Hematopoietic multipotent progenitor cell treated with erythropoietin and hydrocortisone succinate and interleukin-3 and kit ligand, for 4 days (in vitro differentiated cells): ENCODE results near the gene PACS1.
"Not testable (repeated sequence)": the region's sequence is repeated elsewhere in the genome, so short reads cannot be mapped to it uniquely, and the experiment has no call there.

ENCODE experiments used
- DNase-seq: peaks from one replicate; pipeline ENCODE4 v3.0.0-alpha.2; 2015

The PACS1 gene

DNA sequence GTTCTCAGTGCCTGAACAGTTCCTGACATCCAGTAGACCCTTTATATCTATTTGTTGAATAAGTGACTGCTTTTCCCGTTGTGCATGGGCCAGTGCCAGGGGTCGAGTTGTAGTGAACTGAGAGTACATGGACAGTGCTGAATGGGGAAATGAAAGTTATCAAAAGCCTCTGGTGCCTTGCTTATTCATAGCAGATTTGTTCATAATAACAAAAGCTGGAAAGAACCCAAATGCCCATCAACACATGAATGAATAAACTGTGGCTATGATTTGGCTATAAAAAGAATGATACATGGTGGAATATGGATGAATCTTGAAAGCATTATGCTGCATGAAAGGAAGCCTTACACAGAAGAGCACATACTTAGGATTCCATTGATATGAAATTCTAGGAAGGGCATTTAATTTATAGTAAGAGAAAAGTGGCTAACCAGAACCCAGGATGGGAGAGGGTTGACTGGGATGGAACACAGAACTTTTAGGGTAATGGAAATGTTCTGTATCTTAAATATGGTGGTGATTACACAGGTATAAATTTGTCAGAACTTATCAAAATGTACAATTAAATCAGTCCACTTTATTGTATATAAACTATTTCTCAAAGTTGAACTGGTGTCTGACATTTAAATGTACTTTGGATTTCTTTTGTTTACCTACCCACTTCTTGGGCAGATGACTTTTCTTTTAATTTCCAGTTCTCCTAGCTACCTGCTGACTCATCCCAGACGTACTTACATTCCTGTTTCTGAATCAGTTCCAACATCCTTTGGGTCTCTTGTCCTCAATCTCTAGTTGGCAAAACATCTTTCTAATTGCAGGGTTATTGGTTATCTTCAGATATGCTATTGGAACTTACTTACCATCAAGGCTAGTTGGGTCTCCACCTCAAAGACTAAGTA is 42.8 kb downstream of the PACS1 start:
- DNase-seq: no peak

DNA sequence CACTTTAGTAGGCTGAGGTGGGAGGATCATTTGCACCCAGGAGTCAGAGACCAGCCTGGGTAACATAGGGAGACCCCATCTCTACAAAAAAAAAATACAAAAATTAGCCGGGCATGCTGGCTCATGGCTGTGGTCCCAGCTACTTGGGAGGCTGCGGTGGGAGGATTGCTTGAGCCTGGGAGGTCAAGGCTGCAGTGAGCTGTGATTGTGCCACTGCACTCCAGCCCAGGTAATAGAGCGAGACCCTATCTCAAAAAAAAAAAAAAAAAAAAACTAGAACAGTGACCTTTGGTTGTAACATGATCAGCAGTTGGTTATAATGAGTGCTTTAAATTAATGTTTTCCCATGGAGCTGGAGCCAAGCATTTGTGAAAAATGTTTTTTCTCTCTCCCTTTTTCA is 44.9 kb downstream of the PACS1 start:
- DNase-seq: not testable (repeated sequence)

DNA sequence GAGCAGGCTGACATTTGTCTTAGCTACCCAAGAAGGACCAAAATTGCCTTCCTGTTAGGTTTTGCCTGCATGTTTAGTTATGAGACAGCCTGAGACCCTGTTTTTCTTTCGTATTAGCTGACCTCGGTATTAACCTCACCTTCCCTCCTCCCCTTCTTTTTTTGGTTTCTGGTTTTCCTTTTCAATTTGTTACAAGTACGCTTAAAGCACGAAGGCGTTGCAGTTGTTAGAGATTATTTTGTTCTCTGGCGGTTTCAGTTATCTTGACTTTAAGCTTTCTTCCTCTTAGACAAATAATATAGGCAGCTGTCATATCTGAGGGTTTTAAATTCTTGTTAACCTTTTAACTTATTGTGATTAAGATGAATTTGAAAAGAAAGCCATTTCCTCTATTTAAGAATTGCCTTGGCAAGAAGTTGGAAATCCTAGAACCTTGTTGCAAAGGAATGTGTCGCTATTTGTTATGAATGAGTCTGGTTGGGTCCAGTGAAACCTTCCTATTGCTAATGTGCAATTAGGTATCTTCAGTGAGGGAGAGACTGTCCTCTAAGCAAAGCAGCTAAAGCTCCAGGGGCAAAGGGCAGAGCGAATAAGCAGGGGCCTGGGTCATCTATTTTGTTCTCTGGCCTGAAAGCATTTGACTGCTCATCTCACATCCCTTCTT is 45.7 kb downstream of the PACS1 start:
- DNase-seq: peak; percentile 84

DNA sequence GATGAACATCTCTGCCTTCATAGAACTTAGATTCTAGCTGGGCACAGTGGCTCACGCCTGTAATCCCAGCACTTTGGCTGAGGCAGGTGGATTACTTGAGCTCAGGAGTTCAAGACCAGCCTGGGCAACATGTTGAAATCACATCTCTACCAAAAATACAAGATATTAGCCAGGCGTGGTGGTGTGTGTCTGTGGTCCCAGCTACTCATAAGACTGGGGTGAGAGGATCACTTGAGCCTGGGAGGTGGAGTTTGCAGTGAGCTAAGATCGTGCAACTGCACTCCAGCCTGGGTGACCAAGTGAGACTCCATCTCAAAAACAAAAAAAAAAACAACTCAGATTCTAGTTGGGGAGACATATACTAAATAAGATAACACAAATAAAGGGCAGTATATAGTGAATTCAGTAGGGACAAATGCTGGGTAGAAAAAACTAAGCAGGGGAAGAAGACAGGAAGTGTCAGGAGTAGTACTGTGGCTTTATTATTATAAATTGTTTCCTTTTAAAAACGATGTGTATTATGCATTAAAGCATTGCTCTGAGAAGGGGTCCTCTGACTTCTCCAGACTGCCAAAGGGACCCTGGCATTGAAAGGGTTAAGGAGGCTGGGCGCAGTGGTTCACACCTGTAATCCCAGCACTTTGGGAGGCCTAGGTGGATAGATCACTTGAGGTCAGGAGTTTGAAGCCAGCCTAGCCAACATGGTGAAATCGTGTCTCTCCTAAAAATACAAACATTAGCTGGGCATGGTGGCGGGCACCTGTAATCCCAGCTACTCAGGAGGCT is 46.7 kb downstream of the PACS1 start:
- no peak for DNase-seq

DNA sequence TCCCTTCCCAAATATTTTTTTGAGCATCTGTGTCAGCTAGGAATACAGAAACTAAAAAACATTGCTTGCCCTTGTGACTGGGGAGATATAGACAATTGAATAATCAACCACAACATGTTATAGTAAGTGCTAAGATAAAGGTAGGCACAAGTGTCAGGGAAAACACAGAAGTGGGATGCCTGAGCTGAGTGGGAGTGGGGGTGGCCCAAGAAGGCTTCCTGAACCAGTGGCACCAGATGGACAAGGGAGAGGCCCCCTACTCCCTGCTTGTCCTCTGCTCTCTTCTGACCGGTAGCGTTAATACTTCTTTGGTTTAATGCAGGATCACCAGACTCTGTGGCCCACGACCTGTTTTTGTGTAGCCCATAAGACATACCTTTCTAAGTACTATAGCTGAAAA is 48.8 kb downstream of the PACS1 start:
- DNase-seq: no peak

DNA sequence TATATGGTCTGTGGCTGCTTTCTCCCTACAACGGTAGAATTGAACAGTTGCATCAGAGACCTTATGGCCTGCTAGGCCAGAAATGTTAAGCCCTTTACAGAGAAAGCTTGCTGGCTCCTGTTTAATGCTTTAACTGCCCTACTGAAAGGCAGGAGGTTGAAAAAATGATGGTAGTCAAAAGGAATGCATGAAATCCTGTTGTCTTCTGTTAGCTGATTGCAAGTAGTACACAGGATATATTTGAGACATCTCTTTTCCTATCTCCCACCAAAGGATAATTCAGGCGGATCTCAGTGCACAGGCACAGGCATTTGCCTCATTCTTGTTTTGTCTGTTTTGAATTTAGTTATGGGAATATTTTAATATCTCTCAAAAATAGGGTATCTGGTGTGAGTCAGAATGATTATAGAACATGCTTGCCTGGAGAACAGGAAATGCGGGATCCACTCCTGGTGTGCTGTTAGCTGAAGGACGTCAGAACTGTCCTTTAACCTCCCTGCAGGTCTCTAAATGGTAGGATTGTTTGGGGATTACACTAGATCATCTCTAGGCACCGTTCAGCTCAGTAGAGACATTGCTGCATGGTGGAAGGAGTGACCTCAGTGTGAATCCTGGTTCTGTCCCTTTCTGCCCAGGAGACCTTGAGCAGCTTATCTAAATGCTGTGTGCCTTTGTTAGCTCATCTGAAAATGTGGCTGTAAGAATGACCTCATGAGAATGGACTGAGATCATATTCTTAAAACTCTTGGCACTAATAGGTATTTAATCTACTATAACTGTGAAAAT is 49.5 kb downstream of the PACS1 start:
- no peak for DNase-seq

DNA sequence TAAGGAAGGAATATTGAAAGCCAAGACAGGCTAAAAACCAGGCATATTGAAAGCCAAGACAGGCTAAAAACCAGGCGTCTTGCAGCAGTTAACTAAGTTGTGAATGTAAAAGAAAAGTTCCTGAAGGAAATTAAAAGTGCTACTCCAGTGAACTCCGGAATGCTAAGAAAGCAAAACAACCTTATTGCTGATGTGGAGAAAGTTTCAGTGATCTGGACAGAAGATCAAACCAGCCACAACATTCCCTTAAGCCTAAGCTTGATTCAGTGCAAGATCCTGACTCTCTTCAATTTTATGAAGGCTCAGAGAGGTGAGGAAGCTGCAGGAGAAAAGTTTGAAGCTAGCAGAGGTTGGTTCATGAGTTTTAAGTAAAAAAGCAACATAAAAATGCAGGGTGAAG is 51.4 kb downstream of the PACS1 start:
- no peak for DNase-seq

DNA sequence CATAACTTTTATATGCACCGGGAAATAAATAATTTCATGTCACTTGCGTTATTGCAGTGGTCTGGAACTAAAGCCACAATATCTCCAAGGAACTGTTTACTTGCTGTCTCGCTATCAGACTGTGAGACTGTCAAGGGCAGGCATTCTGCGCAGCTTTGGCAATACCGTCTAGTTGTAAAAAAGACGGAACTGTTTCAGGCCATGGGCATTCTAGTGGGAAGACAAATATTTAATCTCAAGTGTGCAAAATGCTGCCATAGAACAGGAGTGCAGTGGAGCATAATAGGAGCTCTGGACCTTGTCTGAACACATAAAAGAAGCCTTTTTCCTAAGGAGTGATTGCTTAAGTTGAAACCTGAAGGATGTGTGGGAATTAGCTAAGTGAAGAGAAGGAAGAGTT is 53.8 kb downstream of the PACS1 start:
- no peak for DNase-seq

DNA sequence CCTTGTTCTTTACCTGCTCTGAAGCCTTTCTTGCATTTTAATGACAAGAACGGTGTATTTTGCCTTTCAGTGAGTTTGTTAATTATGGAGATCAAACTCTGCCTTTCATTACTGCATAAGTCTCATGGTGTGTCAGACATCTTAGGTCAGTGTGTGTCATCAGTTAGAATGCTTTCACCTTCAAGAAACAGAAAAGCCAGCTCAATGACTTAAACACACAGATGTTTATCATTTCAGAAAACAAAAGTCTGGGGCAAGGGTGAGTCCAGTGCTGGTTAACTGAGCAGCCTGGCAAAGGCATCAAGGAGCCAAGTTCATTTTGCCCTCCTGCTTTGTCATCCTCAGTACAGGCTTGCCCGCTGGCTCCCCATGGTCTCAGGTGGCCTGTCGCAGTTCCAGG is 54.5 kb downstream of the PACS1 start:
- DNase-seq: no peak

DNA sequence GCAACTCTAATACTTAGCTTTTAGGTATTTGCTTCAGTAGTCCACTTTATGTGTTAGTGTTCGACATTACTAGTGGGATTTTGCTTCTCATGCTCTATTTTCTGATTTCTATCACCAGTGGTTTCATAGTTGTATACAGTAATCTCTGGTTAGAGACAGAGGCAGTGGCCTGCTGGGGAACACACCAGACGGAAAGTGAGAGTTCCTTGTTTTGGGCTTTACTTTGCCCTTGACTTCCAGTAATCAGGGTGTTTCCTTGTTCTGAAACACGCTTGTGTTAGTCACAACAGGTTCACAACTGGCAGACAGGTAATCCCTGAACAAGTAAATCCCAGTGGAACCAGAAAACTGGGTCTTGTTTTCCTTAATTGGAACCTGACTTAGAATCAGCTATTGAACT is 56.0 kb downstream of the PACS1 start:
- peak; percentile 58 for DNase-seq

DNA sequence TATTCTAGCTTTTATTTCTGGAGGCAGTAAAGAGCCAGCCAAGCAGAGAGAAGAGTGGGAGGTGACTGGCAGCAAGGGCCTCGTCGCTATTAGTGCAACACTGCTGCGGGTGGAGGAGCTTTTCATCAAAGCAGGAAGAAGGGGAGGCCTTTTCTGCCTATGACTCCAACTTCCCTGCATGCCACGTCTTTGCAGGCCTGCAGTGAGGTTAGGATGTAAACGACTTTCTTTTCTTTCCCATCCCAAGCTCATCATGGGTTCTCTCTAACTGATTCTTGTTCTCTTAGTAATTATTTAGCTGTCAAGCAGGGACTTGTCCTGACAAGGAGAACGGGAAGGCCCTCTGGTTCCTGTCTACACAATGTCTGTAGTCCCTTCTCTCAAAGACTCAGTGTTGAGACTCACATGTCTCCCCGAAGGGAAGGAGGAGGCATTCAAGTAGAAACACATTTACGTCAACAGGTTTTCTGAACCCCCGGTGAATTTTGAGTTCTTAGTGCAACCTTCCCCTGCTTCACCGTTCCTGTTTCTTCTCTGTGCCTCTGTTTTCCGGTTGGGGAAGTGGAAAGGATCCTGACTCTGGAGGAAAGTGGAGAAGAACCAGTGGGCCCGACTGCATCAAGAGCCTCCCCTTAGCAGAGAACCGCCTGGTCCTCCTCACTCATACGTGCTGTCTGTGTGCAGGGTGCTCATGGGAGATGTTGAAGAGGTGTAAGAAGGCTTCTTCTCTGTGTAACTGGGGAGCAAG is 56.9 kb downstream of the PACS1 start:
- peak; percentile 83 for DNase-seq

DNA sequence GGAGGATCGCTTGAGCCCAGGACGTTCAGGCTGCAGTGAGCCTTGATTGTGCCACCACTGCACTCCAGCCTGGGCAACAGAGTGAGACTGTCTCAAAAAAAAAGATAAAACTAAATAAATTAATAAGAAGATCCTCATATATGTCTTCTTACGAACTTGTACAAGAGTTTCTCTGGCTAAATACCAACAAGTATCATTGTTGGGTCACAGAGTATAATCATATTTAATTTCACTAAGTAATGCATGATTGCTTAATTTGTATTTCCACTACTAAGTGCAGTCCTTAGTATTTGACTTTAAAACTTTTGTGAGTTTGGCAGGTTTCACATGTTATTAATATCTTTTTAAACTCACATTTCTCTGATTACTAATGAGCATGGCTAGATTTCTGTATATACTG is 60.9 kb downstream of the PACS1 start:
- DNase-seq: no peak

DNA sequence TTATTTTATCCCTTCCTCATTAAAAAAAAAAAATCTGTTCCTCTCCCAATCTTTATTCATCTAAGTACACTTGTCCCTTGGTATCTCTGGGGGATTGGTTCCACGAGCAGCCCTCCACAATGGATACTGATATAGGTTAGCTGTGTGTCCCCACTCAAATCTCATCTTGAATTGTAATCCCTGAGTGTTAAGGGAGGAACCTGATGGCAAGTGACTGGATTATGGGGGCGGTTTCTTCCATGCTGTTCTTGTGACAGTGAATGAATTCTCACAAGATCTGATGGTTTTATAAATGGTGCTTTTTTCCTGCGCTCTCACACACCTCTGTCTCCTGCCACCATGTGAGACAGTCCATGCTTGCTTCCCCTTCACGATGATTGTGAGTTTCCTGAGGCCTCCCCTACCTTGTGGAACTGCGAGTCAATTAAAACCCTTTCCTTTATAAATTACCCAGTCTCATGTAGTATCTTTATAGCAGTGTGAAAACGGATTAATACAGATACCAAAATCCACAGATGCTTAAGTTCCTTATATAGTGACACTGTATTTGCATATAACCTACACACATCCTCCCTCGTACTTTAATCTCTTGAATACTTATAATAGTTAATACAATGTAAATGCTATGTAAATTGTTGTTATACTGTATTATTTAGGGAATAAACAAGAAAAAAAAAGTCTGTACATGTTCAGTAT is 62.0 kb downstream of the PACS1 start:
- no peak for DNase-seq

DNA sequence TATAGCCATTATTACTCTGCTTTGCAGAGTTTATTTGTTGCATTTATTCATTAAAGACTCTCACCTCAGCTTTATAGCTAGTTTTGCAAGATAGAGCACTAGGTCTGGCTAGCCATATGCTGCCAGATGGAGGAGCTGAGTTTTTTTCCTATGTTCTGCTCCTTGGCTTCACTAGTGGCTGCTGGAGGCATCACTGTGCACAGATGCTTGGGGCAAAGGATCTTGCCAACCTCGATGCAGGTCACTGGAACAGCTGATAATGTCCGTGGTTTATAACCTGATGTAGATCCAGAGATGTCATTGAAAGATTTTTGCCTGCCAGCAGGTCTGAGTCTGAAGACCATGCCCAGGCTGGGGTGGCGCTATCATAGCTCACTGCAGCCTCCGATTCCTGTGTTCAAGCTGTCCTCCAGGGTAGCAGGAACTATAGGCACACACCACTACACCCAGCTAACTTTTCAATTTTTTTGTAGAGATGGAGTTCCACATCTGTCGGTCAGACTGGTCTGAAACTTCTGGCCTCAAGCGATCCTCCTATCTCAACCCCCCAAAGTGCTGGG is 63.2 kb downstream of the PACS1 start:
- DNase-seq: peak; percentile 30

DNA sequence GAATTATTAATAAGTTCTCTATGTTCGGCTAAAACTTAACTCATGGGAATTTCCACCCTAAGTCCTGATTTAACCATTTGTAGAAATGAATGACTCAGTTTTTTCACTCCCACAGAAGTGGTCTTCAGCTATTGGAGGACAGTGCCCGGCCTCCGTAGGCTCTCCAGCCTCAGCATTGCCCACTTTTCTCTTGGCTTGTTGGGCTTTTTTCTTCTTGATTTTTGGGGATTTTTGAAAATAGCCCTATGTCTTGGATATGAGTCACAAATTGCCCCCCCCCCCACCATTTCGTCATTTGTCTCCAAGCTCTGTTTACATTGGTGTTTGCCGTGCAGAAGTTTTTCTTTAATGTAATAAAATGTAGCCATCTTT is 66.7 kb downstream of the PACS1 start:
- DNase-seq: no peak

DNA sequence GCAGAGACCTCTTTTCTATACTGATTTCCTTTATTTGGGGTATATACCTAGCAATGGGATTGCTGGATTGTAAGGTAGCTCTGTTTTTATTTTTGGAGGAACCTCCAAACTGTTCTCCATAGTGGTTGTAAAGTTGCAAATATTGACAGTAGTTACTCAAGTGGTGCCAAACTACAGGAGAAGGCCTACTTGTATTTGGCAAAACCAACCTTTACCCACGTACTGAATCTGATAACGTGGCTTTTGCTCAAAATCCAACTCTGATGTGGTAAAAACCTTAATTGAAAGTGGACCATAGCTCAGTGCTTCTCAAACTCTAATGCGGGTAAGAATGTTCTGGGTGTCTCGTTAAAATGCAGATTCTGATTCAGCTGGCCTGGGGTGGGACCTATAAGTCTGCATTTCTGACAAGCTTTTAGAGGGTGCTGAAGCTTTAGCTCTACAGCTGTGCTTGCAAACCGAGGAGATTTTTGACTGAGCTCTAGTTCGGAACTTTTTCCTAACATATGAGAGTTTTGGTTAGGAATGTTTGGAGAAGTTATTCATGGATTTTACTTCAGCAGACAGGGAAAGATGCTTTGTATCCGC is 69.8 kb downstream of the PACS1 start:
- DNase-seq: no peak

DNA sequence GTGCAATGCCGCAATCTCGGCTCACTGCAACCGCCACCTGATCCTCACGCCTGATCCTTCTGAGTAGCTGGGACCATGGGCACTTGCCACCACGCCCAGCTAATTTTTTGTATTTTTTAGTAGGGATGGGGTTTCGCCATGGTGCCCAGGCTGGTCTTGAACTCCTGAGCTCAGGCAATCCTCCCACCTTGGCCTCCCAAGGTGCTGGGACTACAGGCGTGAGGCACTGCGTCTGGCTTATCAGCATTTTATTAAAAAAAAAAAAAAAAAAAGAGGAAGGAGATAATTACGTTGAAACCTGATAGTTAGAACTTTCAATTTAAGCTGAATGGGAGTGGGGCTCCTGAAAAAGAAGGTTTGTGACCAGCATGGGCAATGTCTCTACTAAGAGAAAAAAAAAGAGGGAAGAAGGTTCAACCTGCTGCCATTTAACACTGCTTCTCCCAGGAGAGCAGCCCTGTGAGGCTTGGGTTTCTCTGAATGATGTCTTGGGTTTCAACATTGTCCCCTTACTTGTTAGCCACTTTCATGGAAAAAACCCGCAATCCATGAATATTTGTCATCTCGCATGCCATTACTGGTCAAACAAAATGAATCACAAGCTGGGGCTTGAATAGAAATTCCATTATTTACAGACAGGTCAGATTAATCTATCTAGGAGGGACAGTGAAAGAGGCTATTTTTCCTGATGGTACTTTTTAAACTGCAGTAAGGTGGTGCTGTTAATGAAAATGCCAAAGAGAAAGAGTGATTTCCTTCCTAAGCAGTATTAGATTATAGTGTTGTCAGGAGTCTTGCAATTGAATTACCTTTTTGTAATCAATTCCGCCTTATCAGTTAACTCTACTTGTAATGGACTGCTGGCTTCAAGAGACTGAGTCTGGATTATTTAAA is 72.5 kb downstream of the PACS1 start:
- peak; percentile 41 for DNase-seq

DNA sequence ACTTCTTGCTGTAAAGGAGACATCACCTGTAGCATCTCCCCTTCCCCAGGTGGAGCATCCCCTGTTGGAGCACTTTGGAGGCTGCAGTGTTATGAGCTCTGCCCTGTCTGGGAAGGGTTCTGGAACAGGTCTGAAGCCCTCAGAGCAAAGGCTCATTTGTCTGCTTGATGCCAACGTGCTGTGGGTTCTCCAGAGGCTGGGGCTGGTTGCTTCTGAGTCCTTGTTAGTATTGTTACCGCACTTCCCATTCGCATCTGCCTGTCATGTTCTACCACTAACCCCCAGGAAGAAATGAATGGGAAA is 73.1 kb downstream of the PACS1 start:
- no peak for DNase-seq

DNA sequence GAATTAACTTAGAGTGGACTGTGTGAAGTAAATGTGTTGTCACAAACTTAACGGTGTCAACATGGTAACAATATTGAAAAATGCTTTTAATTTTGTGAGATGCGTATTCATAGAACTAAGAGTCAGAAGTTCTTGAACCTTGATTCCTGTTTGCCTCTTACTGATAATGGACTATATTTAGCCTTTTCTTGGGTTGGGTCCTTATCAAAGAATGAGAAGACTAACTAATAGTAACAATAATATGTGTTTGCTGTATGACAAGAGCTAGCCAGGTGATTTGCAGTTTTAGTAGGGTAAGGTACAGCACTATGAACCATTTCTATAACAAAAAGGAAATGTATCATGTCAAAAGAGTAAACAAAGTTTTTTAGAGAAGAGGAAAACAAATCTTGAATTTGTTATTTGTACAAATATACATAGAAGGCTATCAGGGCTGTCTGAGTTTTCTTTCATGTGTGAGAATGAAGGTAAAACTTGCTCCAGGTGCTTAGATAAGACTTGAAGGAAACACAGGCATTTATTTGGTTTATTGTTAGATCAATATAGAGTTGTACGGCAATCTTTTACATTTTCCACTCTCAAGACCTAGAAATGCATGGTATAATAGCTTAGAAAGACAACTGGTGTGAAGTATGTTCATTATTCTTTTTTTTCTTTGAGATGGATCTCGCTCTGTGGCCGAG is 74.1 kb downstream of the PACS1 start:
- DNase-seq: no peak
